BLaER1 (cell line): ENCODE measurements around the gene SPRED1.
"Not testable (repeated sequence)": the region's sequence is repeated elsewhere in the genome, so short reads cannot be mapped to it uniquely, and the experiment has no call there.

Experiments used
- H3K27ac ChIP-seq: shearing (Covaris generic); formaldehyde crosslinking; 2 replicates; pipeline ENCODE4 v1.8.1; 2022
- H3K27me3 ChIP-seq: shearing (Covaris generic); formaldehyde crosslinking; 2 replicates; pipeline ENCODE4 v1.8.1; 2022
- H3K36me3 ChIP-seq: shearing (Covaris generic); formaldehyde crosslinking; 2 replicates; pipeline ENCODE4 v1.8.1; 2022
- H3K4me1 ChIP-seq: shearing (Covaris generic); formaldehyde crosslinking; 2 replicates; pipeline ENCODE4 v1.8.1; 2022
- H3K4me2 ChIP-seq: shearing (Covaris generic); formaldehyde crosslinking; 2 replicates; pipeline ENCODE4 v1.8.1; 2022
- H3K4me3 ChIP-seq: shearing (Covaris generic); formaldehyde crosslinking; 2 replicates; pipeline ENCODE4 v1.8.1; 2022
- H3K9ac ChIP-seq: shearing (Covaris generic); formaldehyde crosslinking; 2 replicates; pipeline ENCODE4 v1.8.1; 2022
- H3K9me3 ChIP-seq: shearing (Covaris generic); formaldehyde crosslinking; 2 replicates; pipeline ENCODE4 v1.8.1; 2022
- H4K20me1 ChIP-seq: shearing (Covaris generic); formaldehyde crosslinking; 2 replicates; pipeline ENCODE4 v1.8.1; 2022
- Cebpa-rat ChIP-seq: shearing (Covaris generic); IDR thresholded peaks from 2 replicates; pipeline ENCODE4 v1.8.1; 2022

Gene SPRED1

DNA sequence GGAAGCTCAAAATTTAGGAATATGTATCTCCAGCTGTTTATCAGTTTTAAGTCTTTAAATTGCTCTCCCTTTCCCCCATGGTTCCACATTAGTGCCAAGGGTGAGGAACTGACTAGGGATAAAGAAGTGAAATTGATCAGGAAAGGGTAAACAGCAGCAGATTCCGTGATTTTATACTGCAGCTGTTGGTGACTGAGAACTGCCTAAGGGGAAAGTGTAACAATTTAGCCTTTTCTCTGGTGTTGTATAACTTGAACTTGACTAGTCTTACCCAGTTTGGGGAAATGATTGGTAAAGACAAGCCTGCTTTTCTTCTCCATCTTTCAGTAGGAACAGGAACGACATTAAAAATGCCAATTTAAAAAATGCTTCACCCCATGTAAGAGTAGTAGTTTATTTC lies 5.0 kb downstream of the SPRED1 start:
- no peak overlapping the region for H3K9ac ChIP-seq
- TF ChIP-seq Cebpa-rat = no peak
- no peak overlapping the region for H3K4me3 ChIP-seq
- no peak overlapping the region for H3K4me2 ChIP-seq
- H3K27ac ChIP-seq = no peak overlapping the region
- peaks cover 89% of the 10 kb centered on the region for H4K20me1 ChIP-seq
- H3K36me3 ChIP-seq = peaks cover 14% of the 10 kb centered on the region; the same call in 1 of the 2 replicates
- H3K9me3 ChIP-seq = 0 out of 2 replicates have a peak, but pooled peaks cover 6% of the 10 kb centered on the region
- H3K27me3 ChIP-seq = no peaks in the 10 kb centered on the region
- H3K4me1 ChIP-seq = peaks cover 27% of the 10 kb centered on the region

DNA sequence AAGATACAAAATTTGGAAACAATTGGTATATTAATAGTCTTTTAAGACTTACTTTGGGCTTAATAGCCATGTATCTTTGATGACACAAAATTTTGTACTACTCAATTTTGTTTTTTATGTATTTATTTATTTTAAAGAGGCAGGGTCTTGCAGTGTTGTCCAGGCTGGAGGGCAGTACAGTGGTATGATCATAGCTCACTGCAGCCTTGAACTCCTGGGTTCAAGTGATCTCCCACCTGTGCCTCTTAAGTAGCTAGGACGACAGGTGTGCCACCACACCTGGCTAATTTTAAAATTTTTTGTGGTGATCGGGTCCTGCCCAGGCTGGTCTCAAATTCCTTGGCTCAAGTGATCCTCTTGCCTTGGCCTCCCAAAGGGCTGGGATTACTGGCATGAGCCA lies 6.5 kb downstream of the SPRED1 start:
- Histone ChIP-seq H3K36me3 (peaks cover 14% of the 10 kb centered on the region; the same call in 1 of the 2 replicates), H3K4me2 (no peak overlapping the region), H3K27ac (no peak overlapping the region), H4K20me1 (peaks cover 92% of the 10 kb centered on the region), H3K4me3 (no peak overlapping the region), H3K27me3 (no peaks in the 10 kb centered on the region), H3K4me1 (peaks cover 27% of the 10 kb centered on the region), H3K9ac (no peak overlapping the region), H3K9me3 (peaks cover 6% of the 10 kb centered on the region; the same call in 1 of the 2 replicates)
- no peak for TF ChIP-seq Cebpa-rat

DNA sequence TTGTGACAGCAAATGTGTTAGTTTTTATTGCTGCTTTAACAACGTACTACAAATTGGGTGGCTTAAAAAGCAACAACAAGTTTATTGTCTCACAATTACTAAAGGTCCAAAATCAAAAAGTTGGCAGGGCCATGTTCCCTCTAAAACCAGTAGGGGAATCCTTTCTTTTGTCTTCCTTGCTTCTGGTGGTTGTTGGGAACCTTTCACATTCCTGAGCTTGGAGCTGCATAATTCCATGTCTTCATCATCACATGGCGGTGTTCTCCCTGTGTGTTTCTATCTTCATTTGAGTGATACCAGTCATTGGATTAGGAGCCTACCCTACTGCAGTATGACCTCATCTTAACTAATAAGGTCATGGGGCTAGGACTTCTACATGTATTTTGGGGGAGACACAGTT lies 7.4 kb downstream of the SPRED1 start:
- peaks cover 14% of the 10 kb centered on the region; the same call in 1 of the 2 replicates for H3K36me3 ChIP-seq

GRCh38 chr15:38263251-38263650 lies 10.6 kb downstream of the SPRED1 start:
- peaks cover 92% of the 10 kb centered on the region for H4K20me1 ChIP-seq
- peaks cover 16% of the 10 kb centered on the region for H3K36me3 ChIP-seq
- H3K9ac ChIP-seq = no peak overlapping the region
- no peaks in the 10 kb centered on the region for H3K4me1 ChIP-seq
- no peak overlapping the region for H3K27ac ChIP-seq
- peaks cover 6% of the 10 kb centered on the region; the same call in 1 of the 2 replicates for H3K9me3 ChIP-seq
- H3K27me3 ChIP-seq = no peaks in the 10 kb centered on the region
- no peak overlapping the region for H3K4me3 ChIP-seq
- TF ChIP-seq Cebpa-rat = no peak
- H3K4me2 ChIP-seq = no peak overlapping the region

More for the DNA sequence above, 7.4 kb downstream of the SPRED1 start:
- Histone ChIP-seq H3K4me2 (no peak overlapping the region), H3K9ac (no peak overlapping the region), H3K4me3 (no peak overlapping the region), H4K20me1 (peaks cover 92% of the 10 kb centered on the region), H3K9me3 (peaks cover 6% of the 10 kb centered on the region; the same call in 1 of the 2 replicates), H3K27me3 (no peaks in the 10 kb centered on the region), H3K4me1 (peaks cover 20% of the 10 kb centered on the region), H3K27ac (no peak overlapping the region)
- no peak for TF ChIP-seq Cebpa-rat

GRCh38 chr15:38263996-38264395 lies 11.4 kb downstream of the SPRED1 start:
- Histone ChIP-seq H3K4me2 (no peak overlapping the region), H3K9ac (no peak overlapping the region), H4K20me1 (peaks cover 92% of the 10 kb centered on the region), H3K4me3 (no peak overlapping the region), H3K27ac (no peak overlapping the region), H3K4me1 (no peaks in the 10 kb centered on the region), H3K36me3 (peaks cover 23% of the 10 kb centered on the region), H3K27me3 (no peaks in the 10 kb centered on the region), H3K9me3 (peaks cover 9% of the 10 kb centered on the region)
- no peak for TF ChIP-seq Cebpa-rat

- Histone ChIP-seq H3K27ac (no peak overlapping the region), H3K4me1 (no peaks in the 10 kb centered on the region), H3K4me2 (no peak overlapping the region), H3K9ac (no peak overlapping the region), H4K20me1 (peaks cover 81% of the 10 kb centered on the region), H3K36me3 (peaks cover 27% of the 10 kb centered on the region), H3K27me3 (no peaks in the 10 kb centered on the region), H3K4me3 (no peak overlapping the region), H3K9me3 (peaks cover 7% of the 10 kb centered on the region)
- no peak for TF ChIP-seq Cebpa-rat
These were observed 13.8 kb downstream of the SPRED1 start for GRCh38 chr15:38266247-38266986.

DNA sequence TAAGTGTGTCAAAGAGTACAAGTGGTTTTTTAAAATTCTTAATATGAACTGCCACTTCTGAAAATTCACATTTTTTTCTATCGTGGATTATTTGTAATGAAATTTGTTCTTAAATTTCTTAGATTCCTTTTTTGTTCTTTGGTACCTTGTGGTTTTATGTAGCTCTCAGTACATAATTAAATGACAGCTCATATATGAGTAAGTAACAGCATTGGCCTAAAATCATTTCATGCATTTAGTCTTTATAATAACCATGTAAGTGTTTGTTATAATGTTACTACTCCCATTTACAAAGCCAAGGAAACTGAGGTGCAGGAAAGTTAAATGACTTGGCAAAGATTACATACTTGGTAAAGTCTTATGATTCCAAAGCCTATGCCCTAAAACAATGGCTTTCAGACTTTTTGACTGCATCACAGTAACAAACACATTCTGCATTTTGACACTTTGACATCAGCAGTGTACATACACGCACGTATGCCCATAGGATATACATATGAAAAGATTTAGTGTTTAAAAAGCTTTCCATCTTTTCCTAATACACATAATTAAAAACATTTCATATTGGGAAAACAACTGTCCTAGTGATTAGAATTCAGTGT lies 14.9 kb downstream of the SPRED1 start:
- peaks cover 81% of the 10 kb centered on the region for H4K20me1 ChIP-seq
- H3K4me2 ChIP-seq = no peak overlapping the region
- no peaks in the 10 kb centered on the region for H3K4me1 ChIP-seq
- peaks cover 12% of the 10 kb centered on the region for H3K9me3 ChIP-seq
- no peak overlapping the region for H3K27ac ChIP-seq
- no peak overlapping the region for H3K4me3 ChIP-seq
- peaks cover 25% of the 10 kb centered on the region for H3K36me3 ChIP-seq
- no peaks in the 10 kb centered on the region for H3K27me3 ChIP-seq
- no peak overlapping the region for H3K9ac ChIP-seq
- TF ChIP-seq Cebpa-rat = no peak

DNA sequence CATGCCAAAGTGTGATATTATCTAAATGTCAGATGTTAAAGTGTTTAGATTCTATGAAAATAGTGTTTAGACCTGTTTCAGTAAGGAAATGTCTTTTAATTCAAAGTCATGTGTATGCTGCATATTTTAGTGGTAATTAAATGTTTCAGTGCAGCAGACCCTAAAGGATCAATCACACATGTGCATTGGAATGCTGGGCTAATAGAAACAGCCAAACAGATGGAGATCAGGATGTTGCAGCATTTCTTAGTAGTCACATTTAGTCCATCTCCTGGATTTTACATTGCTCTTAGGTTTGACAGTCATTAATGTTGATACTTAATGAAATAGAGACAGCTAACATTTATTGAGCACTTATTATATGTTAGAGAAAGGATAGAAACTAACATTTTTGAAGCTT lies 18.5 kb downstream of the SPRED1 start:
- peaks cover 19% of the 10 kb centered on the region for H3K9me3 ChIP-seq
- no peak overlapping the region for H3K4me3 ChIP-seq
- no peak overlapping the region for H3K4me2 ChIP-seq
- H4K20me1 ChIP-seq = peaks cover 79% of the 10 kb centered on the region
- TF ChIP-seq Cebpa-rat = no peak
- H3K36me3 ChIP-seq = peaks cover 31% of the 10 kb centered on the region
- H3K9ac ChIP-seq = no peak overlapping the region
- no peak overlapping the region for H3K27ac ChIP-seq
- no peaks in the 10 kb centered on the region for H3K27me3 ChIP-seq
- peaks cover 7% of the 10 kb centered on the region; the same call in 1 of the 2 replicates for H3K4me1 ChIP-seq

DNA sequence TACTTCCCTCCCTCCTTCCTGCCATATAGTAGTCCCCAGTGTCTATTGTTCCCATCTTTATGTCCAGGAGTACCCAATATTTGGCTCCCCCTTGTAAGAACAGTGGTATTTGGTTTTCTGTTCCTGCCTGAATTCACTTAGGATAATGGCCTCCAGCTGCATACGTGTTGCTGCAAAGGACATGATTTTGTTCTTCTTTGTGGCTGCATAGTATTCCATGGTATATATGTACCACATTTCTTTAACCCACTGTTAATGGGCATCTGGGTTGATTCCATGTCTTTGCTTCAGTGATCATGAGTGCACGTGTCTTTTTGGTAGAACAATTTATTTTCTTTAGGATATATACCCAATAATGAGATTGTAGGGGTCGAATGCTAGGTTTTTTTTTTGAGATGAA lies 19.3 kb downstream of the SPRED1 start:
- Histone ChIP-seq H3K9ac (no peak overlapping the region), H3K36me3 (peaks cover 31% of the 10 kb centered on the region), H4K20me1 (peaks cover 71% of the 10 kb centered on the region), H3K27me3 (no peaks in the 10 kb centered on the region), H3K27ac (no peak overlapping the region), H3K4me2 (no peak overlapping the region), H3K4me3 (no peak overlapping the region), H3K9me3 (peaks cover 23% of the 10 kb centered on the region), H3K4me1 (peaks cover 7% of the 10 kb centered on the region; the same call in 1 of the 2 replicates)
- no peak for TF ChIP-seq Cebpa-rat

DNA sequence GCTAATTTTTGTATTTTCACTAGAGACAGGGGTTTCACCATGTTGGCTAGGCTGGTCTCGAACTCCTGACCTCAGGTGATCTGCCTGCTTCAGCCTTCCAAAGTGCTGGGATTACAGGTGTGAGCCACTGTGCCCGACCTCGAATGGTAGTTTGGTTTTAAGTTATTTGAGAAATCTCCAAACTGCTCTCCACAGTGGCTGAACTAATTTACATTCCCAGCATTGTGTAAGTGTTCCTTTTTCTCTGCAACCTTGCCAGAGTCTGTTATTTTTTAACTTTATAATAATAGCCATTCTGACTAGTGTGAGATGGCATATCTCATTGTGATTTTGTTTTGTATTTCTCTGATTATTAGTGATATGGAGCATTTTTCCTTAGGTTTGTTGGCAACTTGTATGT lies 19.8 kb downstream of the SPRED1 start:
- not testable (repeated sequence) for H3K4me1 ChIP-seq, H3K9ac ChIP-seq, H3K4me3 ChIP-seq, H3K27ac ChIP-seq, H3K4me2 ChIP-seq, H3K27me3 ChIP-seq
- H4K20me1 ChIP-seq = peaks cover 66% of the 10 kb centered on the region
- peaks cover 35% of the 10 kb centered on the region for H3K36me3 ChIP-seq
- H3K9me3 ChIP-seq = peaks cover 28% of the 10 kb centered on the region
